GM18517 (cell line): ENCODE results near the gene ZNF512B.
"Not testable (repeated sequence)": the region's sequence is repeated elsewhere in the genome, so short reads cannot be mapped to it uniquely, and the experiment has no call there.

Experiments used
- ATAC-seq: cut with Tn5 transposase; IDR thresholded peaks from one replicate; pipeline ENCODE4 v1.9.1; 2021; ENCODE audit warnings: mild to moderate bottlenecking, moderate library complexity; ENCODE audit not compliant: unreplicated experiment

Gene ZNF512B

DNA sequence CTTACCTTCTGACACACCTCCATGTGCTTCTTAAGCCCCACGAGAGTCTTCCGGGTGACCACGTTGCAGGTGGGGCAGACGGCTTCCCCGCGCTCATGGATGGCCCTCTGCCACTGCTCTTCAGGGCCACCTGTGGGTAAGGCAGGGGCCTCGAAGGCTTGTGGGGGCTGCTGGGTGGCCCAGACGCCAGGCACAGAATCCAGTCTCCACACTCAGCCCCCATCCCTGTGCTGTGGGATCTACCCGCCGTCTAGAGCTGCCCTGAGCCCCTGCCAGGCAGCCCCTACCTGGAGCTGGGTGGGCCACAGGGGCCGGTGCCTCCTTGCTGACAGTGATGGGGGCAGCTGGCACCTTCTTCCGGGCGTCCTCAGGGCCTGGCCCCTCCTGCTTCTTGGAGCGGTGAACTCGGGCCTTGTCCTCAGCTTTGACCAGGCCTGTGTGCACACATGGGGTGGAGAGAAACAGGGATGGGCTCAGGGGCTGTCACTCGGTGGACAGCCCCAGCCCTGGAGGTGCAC, 5.9 kb downstream of the ZNF512B start:
- ATAC-seq, result no peak

DNA sequence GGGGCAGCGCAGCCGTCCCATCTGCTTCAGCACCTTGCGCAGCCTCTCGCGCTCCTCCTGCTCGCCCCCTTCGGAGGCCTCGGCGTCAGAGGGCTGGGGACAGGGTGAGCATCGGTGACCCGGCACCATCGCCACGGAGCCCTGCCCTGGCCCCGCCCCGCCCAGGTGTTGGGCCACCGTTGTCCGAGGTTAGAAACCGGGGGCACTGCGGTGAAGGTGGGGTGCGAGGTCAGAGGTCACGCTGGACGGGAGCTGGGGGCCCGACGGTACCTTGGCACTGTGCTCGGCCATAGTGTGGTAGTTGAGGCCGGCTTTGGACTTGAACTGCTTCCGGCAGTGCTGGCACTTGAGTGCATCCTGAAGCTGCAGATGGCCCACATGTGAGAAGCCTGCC, 6.4 kb downstream of the ZNF512B start:
- no peak for ATAC-seq

DNA sequence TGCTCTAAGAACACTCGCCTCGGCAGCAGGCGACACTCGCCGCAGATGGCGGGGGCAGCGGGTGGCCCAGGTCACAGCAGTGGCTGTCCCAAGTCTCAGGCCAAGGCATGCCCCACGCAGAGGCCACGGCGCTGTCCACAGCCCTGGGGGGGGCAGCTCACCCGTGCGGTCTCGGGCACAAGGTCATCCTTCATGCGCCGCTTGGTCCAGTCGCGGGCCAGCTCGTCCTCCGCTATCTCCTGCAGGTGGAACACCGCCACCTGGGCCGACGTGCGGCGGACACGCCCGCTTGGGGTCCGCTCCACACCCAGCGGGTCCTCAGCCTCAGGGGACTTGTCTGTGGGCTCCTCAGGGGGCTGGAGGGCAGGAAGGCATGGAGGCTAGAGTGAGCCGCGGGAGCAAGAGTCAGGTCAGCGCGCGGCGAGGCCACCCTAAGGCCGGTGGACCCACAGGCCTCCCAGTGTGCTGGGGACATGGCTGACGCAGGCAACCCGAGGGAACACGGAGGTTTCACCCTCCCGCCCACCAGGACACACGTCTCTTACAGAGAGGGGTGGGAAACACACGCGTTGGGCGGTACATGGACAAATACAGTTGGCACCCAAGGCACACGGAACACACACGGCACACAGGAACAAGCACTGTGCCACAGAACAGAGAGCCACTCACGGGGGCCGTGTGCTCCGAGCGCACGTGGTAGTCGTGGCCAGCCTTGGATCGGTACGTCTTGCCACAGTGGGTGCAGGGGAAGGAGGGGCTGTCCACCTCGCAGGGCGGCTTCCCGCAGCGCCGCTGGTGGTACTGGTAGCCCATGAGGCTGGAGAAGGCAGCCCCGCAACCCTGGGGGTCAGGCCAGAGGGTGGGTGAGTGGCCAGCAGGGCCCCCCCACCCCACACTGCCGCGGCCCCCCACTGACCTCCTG, 7.0 kb downstream of the ZNF512B start:
- no peak for ATAC-seq

DNA sequence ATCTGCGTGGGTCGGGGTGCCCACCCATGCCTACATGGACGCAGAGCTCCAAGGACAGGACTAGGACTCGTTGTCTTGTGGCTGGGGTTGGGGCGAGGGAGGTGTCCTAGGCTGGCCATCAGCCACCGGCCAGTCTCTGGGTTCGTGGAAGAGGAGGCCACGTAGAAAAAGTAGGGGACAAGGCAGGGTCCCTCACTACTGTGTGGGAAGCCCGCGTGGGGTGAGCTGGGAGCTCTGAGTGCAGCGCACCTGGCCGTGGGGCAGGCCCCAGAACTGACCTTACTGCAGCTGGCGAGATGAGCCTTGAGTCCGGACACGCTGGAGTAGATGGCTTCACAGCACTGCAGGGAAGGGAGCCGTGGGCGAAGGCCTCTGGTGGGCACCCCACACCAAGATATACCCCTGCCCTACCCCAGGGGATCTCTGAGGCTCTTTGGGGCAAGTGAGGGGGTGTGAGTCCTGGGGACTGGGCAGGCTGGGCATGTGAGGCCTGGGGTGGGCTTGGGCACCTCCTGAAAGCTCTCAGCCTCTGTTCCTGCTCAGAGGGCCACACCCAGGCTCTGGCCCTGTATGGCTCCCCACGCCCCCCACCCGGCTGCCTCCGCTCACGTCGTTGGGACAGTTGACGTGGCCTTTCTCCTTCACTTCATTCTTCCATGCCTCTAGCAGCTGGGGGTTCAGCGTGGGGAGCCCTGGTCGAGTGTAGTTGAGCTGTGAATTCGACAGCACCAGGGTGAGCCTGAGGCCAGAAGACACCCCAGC, 7.9 kb downstream of the ZNF512B start:
- no peak for ATAC-seq

DNA sequence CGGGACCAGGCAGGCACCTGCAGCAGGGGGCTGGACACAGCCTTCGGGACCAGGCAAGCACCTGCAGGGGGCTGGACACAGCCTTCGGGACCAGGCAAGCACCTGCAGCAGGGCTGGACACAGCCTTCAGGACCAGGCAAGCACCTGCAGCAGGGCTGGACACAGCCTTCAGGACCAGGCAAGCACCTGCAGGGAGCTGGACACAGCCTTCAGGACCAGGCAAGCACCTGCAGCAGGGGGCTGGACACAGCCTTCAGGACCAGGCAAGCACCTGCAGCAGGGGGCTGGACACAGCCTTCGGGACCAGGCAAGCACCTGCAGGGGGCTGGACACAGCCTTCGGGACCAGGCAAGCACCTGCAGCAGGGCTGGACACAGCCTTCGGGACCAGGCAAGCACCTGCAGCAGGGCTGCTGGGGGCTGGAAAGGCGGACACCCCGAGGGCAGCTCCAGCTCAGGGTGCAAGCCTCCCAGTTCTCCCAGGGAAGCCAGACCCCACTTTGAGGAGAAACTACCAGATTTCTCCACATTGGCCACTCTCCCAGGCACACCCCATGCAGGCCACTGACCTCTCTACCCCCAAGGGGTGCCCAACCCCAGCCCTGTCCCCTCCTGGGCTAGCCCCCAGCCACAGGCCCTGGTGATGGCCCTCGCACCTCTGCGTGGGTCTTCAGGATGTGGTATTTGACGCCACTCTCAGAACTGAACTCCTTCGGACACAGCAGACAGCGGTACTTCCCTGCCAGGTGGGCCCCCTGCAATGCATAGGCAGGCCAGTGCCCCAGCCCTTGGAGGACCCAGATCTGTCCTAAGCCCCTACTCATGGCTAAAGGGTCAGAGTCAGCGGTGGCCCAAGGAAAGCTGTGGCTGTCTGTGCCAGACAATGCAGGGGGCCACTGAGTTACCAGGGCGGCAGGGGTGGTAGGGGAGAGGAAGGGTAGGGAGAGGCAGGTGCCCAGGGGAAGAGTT, 8.8 kb downstream of the ZNF512B start:
- ATAC-seq, result not testable (repeated sequence)

DNA sequence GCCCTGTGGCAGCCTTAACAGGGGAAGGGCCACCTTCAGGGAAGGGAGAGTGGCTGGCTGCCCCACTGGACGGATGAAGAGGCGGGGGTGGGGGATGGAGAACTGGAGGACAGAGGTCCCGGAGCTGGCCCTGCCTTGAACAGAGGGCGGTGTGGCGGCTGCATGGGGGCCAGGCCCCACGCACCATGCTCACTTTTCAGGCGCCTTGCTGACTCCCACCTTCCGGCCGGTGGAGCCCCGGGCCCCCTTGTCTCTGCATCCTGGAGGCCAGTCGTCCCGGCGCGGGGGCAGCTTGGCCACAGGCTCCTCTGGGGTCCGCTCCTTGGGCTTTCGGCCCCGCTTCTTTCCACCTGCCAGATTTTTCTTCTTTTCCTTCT, 10.0 kb downstream of the ZNF512B start:
- ATAC-seq, result no peak

DNA sequence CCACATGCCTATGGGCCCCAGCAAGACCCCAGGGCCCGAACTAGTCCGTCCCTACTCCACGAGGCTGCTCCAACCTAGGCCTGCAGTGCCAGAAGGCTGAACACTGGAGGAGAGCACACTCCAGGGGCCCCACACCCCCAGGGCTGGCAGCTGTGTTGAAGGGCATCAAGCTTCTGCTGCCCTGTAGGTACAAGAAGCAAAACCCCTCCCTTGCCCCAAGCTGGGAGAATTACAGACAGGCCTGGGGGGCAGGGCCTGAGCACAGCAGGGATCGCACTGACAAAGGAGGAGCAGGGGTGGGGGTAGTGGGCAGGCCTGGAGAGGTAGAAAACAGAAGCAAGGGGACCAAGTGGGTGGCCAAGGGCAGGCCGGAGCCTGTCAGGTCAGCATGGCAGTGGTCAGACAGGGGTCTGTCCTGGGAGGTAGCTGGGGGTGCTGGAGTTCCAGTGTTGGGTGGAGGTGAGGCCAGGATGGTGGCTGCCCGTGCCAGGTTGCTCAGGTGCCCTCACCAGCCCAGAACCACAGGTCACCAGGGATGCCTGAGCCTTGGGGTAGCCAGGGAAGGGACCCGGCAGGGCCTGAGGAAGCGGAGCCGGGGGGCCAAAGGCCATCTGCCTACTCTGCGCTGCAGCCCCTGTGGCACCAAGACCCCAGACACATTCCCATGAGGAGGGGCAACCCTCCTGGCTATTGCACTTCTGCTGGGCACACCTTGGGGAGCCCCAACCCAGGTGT, 10.6 kb downstream of the ZNF512B start:
- no peak for ATAC-seq

DNA sequence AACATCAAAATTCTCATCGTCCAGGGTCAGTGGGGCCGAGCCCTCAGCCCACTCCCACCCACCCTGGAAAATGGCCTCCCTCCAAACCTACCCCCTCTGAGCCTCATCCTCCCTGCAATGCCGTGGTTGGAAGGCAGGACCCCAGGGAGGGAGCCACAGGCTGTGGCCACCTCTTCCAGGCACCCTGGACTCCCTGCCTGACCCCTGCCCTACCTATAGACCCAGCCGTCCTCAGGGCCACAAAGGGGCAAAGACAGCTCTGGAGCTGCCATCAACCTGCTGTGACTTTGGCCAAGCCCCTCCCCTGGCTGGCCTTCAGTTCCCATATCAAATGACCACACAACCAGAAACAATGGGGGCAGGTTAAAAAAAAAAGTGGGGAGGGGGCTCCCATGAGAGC, 11.3 kb downstream of the ZNF512B start:
- ATAC-seq, result no peak

DNA sequence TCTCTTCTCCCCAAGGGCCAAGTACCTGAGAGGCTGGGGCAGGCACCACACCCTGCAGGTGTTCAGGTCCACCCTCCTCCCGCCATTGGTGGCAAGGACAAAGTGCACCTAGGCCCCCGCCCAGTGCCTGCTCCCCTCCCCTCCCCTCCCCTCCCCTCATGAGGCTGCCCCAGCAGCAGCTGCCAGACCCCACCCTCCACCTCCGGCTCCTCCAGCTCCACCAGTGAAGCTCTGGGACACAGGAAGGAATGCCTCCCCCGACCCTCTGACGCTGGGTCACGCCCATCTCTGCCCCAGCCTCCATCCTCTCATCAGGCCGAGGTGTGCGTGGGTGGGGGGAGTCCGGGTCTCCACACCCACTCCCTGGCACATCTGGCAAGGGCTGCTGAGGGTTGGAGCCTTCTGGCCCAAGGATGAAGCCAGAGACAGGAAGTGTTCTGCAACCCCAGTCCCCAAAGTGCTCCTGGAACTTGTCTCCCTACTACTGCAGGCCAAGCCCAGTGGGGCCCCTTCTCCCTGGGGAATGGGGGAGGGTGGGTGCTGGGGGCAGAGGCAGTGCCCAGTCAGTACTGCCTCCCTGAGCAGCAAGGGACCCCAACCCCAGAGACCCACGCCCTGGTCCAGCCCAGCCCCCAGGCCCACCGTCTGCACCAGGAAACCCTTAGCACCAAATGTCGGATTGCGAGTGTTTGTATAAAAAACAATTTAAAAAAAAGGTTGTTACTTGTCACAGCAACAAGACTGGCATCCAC, 11.9 kb downstream of the ZNF512B start:
- no peak for ATAC-seq

DNA sequence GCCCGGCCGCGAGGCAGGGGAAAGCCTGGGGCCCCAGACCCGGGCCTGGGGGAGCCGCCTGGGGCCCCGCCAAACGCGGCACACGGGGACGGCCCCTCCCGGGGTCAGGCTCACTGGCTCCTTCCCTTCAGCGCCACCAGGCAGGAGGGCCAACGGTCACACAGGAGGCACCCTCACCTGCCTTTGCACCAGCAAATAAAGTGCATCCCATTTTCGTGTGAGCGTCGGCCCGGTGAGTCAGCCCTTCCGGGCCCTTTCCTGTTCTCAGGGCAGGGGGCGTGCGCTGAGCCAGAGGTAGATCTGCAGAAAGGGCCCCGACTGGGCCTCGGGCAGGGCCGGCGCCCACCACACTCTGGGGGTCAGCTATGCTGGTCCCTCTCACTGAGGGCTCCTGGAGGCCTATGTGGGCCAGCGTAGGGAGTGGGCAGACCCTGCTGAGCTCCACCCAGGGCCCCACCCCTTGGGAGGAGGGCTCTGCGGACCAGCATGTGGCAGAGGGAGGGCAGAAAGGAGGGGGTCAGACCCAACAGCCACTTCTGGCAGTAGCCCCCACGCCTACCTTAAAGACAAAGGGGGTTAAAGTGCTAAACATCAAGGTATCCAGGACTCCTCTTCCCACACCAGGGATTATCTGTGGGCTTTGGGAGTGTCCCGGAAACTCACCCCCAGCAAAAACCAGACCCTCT, 12.6 kb downstream of the ZNF512B start:
- peak; percentile 11 for ATAC-seq

DNA sequence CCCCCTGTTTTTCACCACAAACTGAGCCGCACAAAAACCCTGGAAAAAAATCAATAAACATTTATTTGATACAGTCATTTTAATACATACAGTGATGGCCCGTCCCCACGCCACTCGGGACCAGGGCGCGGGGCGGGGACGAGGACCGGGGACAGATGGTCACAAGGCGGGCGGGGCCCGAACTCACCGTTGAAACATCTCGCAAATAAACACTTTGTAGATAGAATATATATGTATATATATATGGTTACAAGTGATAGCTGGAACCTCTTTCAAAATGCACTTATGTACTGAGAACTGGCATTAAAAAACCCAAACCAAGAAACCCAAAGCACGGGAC, 13.1 kb downstream of the ZNF512B start:
- ATAC-seq, result peak; percentile 10

DNA sequence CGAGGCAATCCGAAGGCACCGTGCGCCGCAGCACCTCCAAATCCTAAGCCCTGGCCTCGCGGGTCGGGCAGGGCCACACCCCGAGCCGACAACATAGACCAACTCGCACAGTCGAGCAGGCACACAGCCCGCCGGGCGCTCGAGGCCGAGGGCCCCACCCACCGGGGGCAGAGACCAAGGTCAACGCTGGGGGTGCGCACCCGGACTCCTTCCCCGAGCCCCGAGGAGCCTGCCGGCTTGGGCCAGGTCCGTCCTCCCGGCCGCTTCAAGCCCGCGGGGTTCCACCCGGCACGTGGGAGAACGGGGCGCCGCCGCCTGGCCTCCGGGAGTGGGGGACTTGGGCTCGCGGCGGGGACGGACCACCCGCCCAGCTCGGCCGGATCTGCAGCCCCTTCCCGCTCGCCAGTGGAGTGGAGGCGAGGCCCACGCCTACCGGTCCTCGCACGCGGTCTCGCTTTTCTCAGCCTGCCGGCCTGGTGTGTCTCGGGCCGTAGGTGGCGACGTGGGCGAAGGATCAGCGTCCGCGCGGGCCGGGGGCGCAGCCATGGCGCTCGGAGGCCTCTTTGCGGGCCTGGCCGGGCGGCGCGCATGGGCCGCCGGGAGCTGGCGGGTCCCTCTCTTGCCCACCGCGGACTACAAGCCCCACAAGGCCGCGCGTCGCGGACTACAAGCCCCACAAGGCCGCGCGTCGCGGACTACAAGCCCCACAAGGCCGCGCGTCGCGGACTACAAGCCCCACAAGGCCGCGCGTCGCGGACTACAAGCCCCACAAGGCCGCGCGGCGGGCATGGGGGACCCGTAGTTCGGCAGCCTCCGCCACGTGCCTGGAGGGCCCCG, 13.7 kb downstream of the ZNF512B start, which contains the start of gene UCKL1:
TSS of gene UCKL1 (minus strand) at position 590 of the 837 bp plus-strand sequence. CDS start at position 546, 44 bp downstream.
- ATAC-seq, result peak; percentile 68

DNA sequence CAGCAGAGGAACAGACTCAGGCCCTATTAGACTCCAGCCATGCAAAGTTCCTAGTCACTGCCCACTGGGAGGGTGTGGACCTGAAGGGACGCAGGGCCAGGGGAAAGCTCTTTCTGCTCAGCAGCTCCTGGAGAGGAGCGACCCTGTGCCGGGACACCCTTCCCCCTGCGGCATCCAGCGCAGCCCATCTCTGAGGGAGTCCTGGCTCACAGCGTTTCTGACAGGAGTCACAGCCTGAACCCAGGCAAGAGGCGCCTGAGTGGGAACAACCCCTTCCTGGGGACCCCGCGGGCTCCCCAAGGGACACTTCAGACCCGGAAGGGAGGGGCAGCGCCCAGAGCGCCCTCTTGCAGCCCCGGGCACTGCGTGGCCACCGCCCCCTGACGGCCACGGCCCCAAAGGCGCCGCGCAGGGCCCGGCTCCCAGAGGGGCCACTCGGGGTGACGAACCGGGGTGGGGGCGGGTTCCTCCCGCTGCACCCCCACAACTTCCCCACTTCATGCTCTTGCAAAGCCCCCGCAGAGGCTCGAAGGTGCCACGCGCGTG, 14.4 kb downstream of the ZNF512B start:
- ATAC-seq, result peak; percentile 9

DNA sequence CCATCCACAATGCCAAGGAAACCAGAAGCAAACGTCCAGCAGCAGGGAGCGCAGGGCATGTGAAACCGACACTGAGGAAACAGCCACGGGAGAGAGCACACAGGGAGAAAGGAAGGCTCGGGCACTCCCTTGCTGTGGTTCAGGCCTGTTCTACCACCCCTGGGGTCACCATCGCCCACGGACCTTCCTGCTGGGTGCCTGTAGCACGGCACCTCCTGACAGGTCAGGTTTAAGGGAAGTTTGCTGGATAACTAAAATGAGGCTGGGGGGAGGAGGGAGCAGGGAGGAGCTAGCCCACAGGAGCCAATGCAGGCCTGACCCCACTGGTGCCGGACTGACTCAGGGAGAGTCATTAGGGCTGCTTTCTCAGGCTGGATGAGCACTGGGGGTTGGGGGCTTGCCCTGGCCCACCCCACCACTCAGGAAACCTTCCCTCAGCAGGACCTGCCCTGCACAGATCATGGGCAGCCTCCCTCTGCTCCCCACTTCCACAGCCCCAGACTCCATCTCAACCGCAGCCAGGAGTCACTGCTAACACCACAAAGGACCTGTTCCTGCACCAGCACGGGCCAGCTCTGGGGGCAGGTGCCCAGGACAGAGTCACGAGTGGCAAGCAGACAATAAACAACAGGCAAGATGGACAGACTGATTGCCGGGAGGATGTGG, 15.8 kb downstream of the ZNF512B start:
- no peak for ATAC-seq

DNA sequence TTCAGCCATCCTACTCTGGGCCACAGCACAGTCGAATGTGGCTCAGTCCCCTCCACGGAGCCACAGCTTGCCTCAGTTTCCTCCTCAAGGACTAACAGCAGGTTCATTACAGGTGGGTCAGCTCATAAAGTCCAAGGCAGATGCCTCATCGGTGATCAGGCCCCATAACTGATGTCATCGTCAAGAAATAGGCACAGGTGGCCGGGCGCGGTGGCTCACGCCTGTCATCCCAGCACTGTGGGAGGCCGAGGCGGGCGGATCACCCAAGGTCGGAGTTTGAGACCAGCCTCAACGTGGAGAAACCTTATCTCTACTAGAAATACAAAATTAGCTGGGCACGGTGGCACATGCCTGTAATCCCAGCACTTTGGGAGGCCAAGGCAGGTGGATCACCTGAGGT, 17.0 kb downstream of the ZNF512B start:
- ATAC-seq, result no peak

DNA sequence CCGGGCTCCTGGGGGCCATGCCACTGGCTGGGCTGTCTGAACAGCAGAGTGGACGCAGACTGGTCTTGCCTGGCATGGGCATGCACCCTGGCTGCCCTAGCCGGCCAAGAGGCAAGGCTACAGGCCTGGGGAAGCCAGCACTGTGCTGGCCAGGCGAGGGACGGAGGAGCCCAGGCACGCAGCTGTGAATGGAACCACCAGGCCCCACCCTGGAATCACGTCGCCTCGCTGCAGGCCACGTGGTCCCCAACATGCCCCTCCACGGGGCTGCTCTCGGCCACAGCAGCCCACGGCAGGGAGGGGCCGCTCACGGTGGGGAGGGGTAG, 17.6 kb downstream of the ZNF512B start:
- ATAC-seq, result no peak
